Lower leg skin (tissue), 3 donors: ENCODE results near the gene DUSP8.

ENCODE experiments used
- POLR2A ChIP-seq, 2 donors: fragments of 450-650 bp; IDR thresholded peaks; one replicate each; pipeline ENCODE4 v1.6.1; 2016 to 2017; ENCODE audit warnings: antibody characterized with exemption in 2 of 2, mild to moderate bottlenecking in 1 of 2, moderate library complexity in 1 of 2
- TF ChIP-seq, protein P1 (sequence below), 3 donors: fragments of 450-650 bp; IDR thresholded peaks; one replicate each; pipeline ENCODE4 v1.5.1; 2016; ENCODE audit warnings: antibody characterized with exemption in 3 of 3, mild to moderate bottlenecking in 3 of 3, moderate library complexity in 2 of 3

DNA sequence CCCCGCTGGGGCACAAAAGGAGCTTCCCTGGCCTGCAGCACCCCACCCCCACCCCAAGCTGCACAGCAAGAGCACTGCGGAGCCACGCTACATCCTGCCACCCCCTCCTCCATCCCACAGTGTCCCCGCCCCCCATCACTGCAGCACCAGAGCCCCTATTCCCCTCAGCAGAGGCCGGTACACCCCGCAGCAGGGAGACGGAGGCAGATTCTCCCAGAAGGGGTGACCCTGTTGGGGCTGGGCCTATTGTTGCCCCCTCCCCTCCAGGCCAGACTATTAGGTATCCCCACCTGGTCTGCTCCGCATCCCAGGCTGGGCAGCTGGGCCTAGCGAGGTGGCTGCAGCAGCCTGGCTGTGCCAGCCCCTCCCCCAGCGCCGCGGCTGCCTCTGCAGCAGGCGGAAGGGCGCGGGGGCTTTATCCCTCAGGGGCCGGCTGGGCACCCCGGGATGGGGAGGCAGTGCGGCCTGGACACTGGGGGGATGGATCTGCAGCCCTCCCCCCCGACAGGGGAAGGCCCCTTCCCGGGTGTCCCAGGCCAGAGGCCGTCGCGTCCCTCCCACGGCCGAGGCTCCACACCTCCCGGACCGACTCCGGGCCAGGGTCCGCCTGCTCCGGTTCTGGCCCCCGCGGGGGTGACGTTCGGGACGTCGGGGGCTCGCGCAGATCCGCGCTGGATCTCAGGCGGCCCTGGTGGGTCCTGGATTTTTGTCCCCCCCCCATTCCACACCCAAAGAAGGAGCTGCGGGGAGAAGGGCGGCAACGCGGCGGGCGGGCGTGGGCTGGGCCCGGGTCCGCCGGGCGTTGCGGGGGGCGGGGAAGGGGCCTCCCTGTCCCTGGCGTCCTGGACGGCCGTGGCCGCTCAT, 943 bp downstream of the DUSP8 start:
- TF ChIP-seq, protein P1, sequence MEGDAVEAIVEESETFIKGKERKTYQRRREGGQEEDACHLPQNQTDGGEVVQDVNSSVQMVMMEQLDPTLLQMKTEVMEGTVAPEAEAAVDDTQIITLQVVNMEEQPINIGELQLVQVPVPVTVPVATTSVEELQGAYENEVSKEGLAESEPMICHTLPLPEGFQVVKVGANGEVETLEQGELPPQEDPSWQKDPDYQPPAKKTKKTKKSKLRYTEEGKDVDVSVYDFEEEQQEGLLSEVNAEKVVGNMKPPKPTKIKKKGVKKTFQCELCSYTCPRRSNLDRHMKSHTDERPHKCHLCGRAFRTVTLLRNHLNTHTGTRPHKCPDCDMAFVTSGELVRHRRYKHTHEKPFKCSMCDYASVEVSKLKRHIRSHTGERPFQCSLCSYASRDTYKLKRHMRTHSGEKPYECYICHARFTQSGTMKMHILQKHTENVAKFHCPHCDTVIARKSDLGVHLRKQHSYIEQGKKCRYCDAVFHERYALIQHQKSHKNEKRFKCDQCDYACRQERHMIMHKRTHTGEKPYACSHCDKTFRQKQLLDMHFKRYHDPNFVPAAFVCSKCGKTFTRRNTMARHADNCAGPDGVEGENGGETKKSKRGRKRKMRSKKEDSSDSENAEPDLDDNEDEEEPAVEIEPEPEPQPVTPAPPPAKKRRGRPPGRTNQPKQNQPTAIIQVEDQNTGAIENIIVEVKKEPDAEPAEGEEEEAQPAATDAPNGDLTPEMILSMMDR (IDR thresholded peaks at IDR 0.05): no peak
- no peak for TF ChIP-seq POLR2A (IDR thresholded peaks at IDR 0.05)
